DMS114 treated with DMSO at 0.1 percent for 48 hours (cell line): ENCODE results near the gene GLA.

Experiments
- DNase-seq: peaks from one replicate; lab custom pipeline; 2025; ENCODE audit not compliant: unreplicated experiment; lab: John Stamatoyannopoulos, UW

The GLA gene

GRCh38 chrX:101398694-101399093 lies 9.0 kb downstream of the GLA start:
- no peak for DNase-seq

- no peak for DNase-seq
These were observed 9.9 kb downstream of the GLA start for GRCh38 chrX:101397779-101398178.

- no peak for DNase-seq
These were observed 11.9 kb downstream of the GLA start for GRCh38 chrX:101395789-101396188.

GRCh38 chrX:101394372-101394771 lies 13.4 kb downstream of the GLA start:
- DNase-seq = no peak

- no peak for DNase-seq
These were observed 14.0 kb downstream of the GLA start for GRCh38 chrX:101393530-101394305.

- no peak for DNase-seq
These were observed 15.9 kb downstream of the GLA start for GRCh38 chrX:101391831-101392230.

GRCh38 chrX:101390664-101391525 lies 16.8 kb downstream of the GLA start, which contains the start of gene RPL36A:
TSS of gene RPL36A (plus strand) at chrX:101391011. CDS start at chrX:101391044, 33 bp downstream.
- DNase-seq = peak; percentile 92

- DNase-seq = no peak
These were observed 19.1 kb downstream of the GLA start for GRCh38 chrX:101388604-101389003.

- DNase-seq = no peak
These were observed 21.2 kb downstream of the GLA start for GRCh38 chrX:101386542-101386885.

- DNase-seq = no peak
These were observed 21.8 kb downstream of the GLA start, which contains the start of gene BTK for GRCh38 chrX:101385795-101386541. TSS of gene BTK (minus strand) at chrX:101386191. CDS start at chrX:101375284, 10,907 bp downstream.

GRCh38 chrX:101385026-101385684 lies 22.6 kb downstream of the GLA start:
- DNase-seq = no peak

GRCh38 chrX:101383679-101384205 lies 24.0 kb downstream of the GLA start:
- no peak for DNase-seq

- DNase-seq = no peak
These were observed 30.2 kb downstream of the GLA start for GRCh38 chrX:101377547-101377946.

- DNase-seq = no peak
These were observed 36.7 kb downstream of the GLA start for GRCh38 chrX:101370888-101371504.

GRCh38 chrX:101369687-101370086 lies 38.0 kb downstream of the GLA start:
- no peak for DNase-seq

- no peak for DNase-seq
These were observed 38.9 kb downstream of the GLA start for GRCh38 chrX:101368800-101369199.

- no peak for DNase-seq
These were observed 42.4 kb downstream of the GLA start for GRCh38 chrX:101365301-101365795.

GRCh38 chrX:101362757-101363156 lies 45.0 kb downstream of the GLA start:
- no peak for DNase-seq

- no peak for DNase-seq
These were observed 45.6 kb downstream of the GLA start for GRCh38 chrX:101362116-101362515.

GRCh38 chrX:101360390-101360789 lies 47.3 kb downstream of the GLA start:
- DNase-seq = no peak
